Measurements from ENCODE around the gene IFT122.
"Not testable (repeated sequence)": the region's sequence is repeated elsewhere in the genome, so short reads cannot be mapped to it uniquely, and the experiment has no call there.

Gene IFT122

GRCh38 chr3:129482721-129483120, 42.7 kb downstream of the IFT122 start:
- no peak overlapping the region for H3K4me3 ChIP-seq (ENCODE audit: low read depth, low read length)
- TF ChIP-seq, protein P1, sequence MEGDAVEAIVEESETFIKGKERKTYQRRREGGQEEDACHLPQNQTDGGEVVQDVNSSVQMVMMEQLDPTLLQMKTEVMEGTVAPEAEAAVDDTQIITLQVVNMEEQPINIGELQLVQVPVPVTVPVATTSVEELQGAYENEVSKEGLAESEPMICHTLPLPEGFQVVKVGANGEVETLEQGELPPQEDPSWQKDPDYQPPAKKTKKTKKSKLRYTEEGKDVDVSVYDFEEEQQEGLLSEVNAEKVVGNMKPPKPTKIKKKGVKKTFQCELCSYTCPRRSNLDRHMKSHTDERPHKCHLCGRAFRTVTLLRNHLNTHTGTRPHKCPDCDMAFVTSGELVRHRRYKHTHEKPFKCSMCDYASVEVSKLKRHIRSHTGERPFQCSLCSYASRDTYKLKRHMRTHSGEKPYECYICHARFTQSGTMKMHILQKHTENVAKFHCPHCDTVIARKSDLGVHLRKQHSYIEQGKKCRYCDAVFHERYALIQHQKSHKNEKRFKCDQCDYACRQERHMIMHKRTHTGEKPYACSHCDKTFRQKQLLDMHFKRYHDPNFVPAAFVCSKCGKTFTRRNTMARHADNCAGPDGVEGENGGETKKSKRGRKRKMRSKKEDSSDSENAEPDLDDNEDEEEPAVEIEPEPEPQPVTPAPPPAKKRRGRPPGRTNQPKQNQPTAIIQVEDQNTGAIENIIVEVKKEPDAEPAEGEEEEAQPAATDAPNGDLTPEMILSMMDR (IDR thresholded peaks at IDR 0.05; ENCODE audit: insufficient read depth, low read depth, low read length, missing control alignments), result peak; percentile 28
- no peak for DNase-seq (ENCODE audit: low read depth)

GRCh38 chr3:129483870-129484269, 43.8 kb downstream of the IFT122 start:
- TF ChIP-seq, protein P1 (IDR thresholded peaks at IDR 0.05; ENCODE audit: insufficient read depth, low read depth, low read length, missing control alignments), result no peak
- DNase-seq (ENCODE audit: low read depth), result no peak
- no peak overlapping the region for H3K4me3 ChIP-seq (ENCODE audit: low read depth, low read length)

DNA sequence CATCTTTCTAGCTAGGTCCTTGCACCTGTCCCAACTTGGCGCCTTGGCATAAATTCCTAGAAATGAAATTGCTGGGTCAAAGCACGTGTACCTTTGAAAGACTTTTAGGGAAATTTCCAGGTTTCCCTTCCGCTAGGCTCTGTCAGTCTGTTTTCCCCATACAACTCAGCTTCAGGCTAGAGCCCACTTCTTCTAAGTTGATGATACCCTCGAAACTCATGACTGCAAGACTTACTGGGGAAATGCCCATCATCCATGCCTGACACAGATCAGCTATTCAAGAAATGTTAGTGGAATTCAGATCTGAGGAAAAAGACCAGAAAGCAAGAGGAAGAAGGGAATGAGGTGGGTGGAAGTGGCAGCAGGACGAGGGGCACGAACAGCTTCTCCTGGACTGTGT, 45.1 kb downstream of the IFT122 start:
- H3K4me3 ChIP-seq (ENCODE audit: low read depth, low read length); DNase-seq (ENCODE audit: low read depth): not testable (repeated sequence)

DNA sequence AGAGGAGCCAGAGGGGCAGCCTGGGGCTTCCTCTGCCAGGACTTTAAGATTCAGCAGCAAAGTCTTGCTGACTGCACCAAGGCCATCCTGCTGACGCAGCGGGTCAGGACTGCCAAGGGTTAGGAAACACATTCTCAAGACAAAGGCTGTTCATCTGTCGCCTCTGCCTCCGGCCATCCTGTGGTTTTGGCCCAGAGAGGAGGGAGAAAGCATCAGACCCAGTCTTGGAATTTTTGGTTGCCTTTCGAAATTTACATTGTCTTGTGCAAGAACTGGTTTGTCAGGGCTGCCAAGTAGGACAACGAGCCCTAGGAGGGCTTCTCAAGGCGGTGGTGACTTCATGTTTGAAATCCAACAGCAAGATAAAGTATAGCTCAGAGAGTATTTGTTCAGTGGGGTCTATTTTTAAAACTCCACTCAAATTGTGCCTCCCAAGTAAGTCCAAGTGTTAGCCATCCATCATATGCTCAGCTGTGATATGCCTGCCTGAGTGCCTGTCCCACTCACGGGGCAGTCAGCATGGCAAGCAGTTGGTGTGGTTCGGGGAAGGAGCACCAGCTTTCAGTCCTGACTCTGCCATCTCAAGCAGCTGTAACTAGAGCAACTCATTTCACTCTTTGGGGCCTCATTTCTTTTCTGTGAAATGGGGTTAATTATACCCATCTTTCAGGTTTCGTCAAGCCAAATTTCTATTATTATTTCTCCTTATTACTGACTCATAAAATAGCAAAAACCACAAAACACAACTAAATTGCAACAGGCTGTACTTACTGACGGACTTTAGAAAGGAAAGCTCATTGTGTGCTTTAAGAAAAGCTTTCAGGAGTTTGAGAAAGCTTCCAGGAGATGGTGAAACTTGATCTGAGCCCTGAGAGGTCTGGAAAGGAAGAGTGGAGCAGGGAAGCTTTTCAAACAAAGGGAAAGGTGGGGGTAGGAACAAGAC, 46.0 kb downstream of the IFT122 start:
- TF ChIP-seq, protein P1 (IDR thresholded peaks at IDR 0.05; ENCODE audit: insufficient read depth, low read depth, low read length, missing control alignments), result no peak
- H3K4me3 ChIP-seq (ENCODE audit: low read depth, low read length), result no peak overlapping the region
- peak; percentile 59 for DNase-seq (ENCODE audit: low read depth)

DNA sequence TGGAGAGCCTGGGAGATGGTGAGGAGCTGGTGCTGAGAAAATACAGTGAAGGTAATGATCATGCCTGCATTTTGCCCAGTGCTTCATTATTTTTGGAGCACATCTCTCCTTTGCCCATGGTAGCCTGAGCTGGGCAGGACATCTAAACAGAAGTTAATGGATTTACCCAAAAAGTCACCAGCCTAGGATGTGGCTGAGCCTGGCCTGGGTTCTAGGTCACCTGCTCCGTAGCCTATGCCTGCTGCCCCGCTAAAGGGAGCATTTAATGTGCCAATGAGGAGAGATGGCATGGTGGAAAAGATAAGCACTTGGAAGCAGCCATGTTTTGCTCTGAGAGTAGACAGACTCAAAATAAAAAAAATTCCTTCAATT, 46.6 kb downstream of the IFT122 start:
- H3K4me3 ChIP-seq (ENCODE audit: low read depth, low read length), result no peak overlapping the region
- DNase-seq (ENCODE audit: low read depth), result no peak
- TF ChIP-seq, protein P1 (IDR thresholded peaks at IDR 0.05; ENCODE audit: insufficient read depth, low read depth, low read length, missing control alignments), result no peak

DNA sequence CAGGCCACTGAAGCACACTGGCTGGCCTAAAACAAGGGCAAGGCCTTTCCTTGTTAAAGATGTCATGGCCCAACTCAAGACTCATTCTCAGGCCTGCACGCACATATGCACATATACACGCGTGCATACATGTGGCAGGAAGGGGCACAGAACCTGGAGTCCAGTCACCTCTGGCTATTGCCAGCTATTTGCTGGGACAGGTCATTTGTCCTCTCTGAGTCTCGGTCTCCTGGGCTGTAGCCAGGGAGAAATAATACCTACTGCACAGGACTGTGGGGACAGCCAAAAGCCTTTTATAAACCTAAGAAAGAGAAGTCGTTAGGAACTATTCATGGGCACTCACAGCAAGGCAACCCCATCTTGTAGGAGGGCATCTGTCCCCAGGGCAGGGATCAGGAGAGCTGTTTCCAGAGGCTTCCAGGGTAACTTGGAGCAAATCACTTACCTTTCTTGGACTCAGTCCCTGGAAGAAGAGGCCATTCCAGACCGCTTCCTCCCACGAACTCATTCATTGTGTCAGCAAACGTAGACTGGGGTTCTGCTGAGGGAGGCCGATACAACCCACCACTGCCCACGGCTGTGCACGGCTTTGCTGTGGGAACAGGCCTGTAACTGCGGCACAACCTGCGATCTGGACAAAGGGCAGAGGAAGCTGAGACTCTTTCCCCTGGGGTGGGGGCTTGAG, 47.3 kb downstream of the IFT122 start:
- no peak overlapping the region for H3K4me3 ChIP-seq (ENCODE audit: low read depth, low read length)
- TF ChIP-seq, protein P1 (IDR thresholded peaks at IDR 0.05; ENCODE audit: insufficient read depth, low read depth, low read length, missing control alignments), result no peak
- DNase-seq (ENCODE audit: low read depth), result no peak

DNA sequence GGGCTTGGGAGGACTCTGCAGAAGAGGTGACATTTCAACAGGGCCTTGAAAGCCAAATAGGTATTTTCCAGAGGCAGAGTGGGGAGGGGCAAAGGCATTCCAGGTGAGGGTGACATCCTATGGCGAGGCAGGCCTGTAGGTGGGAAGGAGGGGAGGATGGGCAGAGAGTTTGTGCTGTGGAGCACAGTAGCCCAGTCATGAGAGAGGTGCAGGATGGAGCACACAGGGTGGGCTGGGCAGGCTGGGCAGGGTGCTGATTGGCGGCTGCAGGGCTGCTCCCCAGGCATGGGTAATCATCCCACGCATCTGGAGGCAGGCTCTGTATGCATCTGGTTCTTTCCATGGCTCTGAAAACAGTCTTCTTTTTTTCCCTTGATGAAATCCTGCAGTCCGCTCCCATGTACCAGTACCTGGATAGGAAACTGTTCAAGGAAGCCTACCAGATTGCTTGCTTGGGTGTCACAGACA, 47.9 kb downstream of the IFT122 start:
- not testable (repeated sequence) for DNase-seq (ENCODE audit: low read depth); H3K4me3 ChIP-seq (ENCODE audit: low read depth, low read length)

DNA sequence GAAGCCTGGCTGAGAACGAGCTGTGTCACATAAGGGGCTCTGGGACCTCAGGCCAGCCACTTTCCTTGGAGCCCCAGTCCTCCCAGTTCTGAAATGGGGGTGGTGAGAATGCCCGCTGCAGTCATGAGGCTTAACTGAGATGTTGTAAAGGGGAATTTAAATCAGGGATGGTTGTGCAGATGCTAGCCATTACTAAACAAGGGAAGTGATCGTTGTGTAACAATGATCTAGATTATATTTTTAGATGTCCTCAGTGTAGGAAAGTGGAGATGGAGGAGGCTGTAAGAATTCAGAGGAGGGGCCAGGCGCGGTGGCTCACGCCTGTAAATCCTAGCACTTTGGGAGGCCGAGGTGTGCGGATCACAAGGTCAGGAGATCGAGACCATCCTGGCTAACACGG, 49.2 kb downstream of the IFT122 start:
- not testable (repeated sequence) for DNase-seq (ENCODE audit: low read depth); H3K4me3 ChIP-seq (ENCODE audit: low read depth, low read length)
